GM21526 (cell line): ENCODE measurements around the gene UTP4.
"Not testable (repeated sequence)": the region's sequence is repeated elsewhere in the genome, so short reads cannot be mapped to it uniquely, and the experiment has no call there.

ENCODE experiments used
- ATAC-seq: cut with Tn5 transposase; IDR thresholded peaks from one replicate; pipeline ENCODE4 v1.9.1; 2021; ENCODE audit warnings: moderate library complexity; ENCODE audit not compliant: unreplicated experiment, low FRiP score

Gene UTP4

GRCh38 chr16:69126801-69127200, 5.6 kb upstream of the UTP4 start:
- ATAC-seq: not testable (repeated sequence)

- ATAC-seq: no peak
Observed at GRCh38 chr16:69127966-69128510, 4.4 kb upstream of the UTP4 start.

- no peak for ATAC-seq
Observed at GRCh38 chr16:69130461-69130860, 2.0 kb upstream of the UTP4 start.

GRCh38 chr16:69131167-69131838, 1.1 kb upstream of the UTP4 start:
- no peak for ATAC-seq

- ATAC-seq: peak; percentile 32
Observed at GRCh38 chr16:69131839-69132423, 518 bp upstream of the UTP4 start.

- ATAC-seq: no peak
Observed at GRCh38 chr16:69133373-69133954, 1.0 kb downstream of the UTP4 start.

- ATAC-seq: no peak
Observed at GRCh38 chr16:69138608-69139007, 6.2 kb downstream of the UTP4 start.

- ATAC-seq: not testable (repeated sequence)
Observed at GRCh38 chr16:69139464-69139863, 7.0 kb downstream of the UTP4 start.

- ATAC-seq: no peak
Observed at GRCh38 chr16:69141014-69141413, 8.6 kb downstream of the UTP4 start.

GRCh38 chr16:69141936-69142335, 9.5 kb downstream of the UTP4 start:
- ATAC-seq: no peak

- ATAC-seq: no peak
Observed at GRCh38 chr16:69143116-69143515, 10.7 kb downstream of the UTP4 start.

- ATAC-seq: no peak
Observed at GRCh38 chr16:69145658-69146057, 13.2 kb downstream of the UTP4 start.

- ATAC-seq: not testable (repeated sequence)
Observed at GRCh38 chr16:69149621-69150020, 17.2 kb downstream of the UTP4 start.

GRCh38 chr16:69150146-69150865, 17.9 kb downstream of the UTP4 start:
- no peak for ATAC-seq

- no peak for ATAC-seq
Observed at GRCh38 chr16:69157196-69157595, 24.7 kb downstream of the UTP4 start.

- ATAC-seq: no peak
Observed at GRCh38 chr16:69160192-69160591, 27.7 kb downstream of the UTP4 start.

- no peak for ATAC-seq
Observed at GRCh38 chr16:69165584-69165983, 33.1 kb downstream of the UTP4 start.

- no peak for ATAC-seq
Observed at GRCh38 chr16:69166221-69166833, 33.9 kb downstream of the UTP4 start.

GRCh38 chr16:69166946-69167930, 34.8 kb downstream of the UTP4 start:
- no peak for ATAC-seq

- ATAC-seq: no peak
Observed at GRCh38 chr16:69169051-69169450, 36.6 kb downstream of the UTP4 start.
